Activated T-helper 1 cell treated with Interleukin-2 at 50 U/mL for 16 hours (primary cell): ENCODE measurements around the gene RASGEF1C.

ENCODE experiments used
- DNase-seq: peaks from one replicate; pipeline ENCODE4 v3.0.0-alpha.2; 2020; ENCODE audit warnings: low read depth

The RASGEF1C gene

DNA sequence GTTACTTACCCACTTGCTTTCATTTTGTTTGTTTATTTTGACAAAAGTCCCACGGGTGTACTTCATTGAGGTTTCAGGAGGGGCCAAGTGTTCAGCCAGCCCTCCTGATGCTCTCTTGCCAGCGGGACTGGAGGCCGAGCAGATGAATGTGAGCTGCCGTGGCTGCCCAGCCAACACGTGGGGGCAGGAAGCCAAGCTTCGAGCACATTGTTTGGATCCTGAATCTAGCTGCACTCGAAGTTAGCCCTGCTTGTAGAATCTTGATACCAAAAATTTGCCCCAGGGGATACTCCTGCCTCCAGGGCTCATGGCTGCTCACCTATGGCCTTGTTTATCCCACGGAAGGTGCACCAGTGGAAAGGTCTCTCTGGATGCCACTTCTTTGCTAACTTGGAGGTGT is 49.3 kb downstream of the RASGEF1C start:
- no peak for DNase-seq

DNA sequence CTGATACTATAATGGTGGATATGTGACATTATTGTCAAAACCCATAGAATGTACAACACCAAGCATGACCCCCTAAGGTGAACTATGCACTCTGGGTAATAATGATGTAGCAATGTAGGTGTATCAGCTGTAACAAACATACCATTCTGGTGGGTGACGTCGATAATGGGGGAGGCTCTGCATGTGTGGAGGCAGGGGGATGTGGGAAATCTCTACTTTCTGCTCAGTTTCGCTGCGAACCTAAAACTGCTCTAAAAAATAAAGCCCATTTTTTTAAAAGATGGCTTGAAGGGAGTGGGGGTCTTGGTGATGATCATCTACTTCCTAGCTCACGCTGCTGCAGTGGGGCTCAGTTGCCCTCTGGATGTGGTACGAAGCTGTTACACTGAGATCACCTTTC is 51.1 kb downstream of the RASGEF1C start:
- DNase-seq, result no peak

DNA sequence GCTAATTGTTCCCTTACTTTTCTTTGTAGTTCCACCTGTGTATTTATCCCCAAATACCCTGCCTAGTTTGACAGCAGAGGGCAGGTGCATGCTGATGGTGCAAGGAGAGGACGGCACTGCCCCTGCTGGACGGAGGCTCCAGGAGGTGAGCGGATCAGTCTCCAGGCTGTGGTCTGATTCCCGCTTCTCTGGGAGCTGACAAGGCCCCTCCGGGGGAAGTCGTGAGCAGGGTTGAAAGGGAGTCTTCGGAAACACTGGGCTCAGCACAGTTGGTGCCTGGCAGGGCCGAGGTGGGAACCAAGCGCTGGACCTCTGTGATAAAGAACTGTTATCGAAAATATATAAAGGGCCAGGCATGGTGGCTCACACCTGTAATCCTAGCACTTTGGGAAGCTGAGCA is 52.9 kb downstream of the RASGEF1C start:
- DNase-seq, result no peak

DNA sequence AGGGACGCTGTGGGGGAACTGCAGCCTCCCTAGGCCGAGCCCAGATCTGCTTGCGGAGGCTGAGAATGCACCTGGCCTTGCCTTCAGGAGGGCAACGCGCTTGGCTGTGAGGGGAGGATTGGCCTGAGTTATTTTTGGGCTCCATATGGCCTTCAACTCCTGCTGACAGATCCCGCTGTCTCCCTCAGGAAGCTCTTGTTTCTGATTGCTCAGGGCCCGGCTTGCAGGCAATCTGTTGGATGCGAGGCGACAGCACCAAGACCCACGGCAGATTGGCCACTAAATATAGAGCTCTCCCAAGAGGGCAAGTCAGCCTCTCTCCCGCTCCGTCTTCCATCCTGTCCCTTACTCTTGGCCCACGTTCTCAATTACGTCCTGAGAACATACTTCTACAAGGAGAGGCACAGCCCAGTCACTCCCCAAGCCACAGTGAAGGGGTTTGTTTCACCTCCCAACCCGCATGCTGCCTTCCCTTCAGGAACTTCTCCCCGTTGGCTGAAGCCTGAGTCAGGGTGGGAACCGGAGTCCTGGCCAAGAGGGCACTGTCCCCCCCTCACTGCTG is 53.6 kb downstream of the RASGEF1C start:
- no peak for DNase-seq

DNA sequence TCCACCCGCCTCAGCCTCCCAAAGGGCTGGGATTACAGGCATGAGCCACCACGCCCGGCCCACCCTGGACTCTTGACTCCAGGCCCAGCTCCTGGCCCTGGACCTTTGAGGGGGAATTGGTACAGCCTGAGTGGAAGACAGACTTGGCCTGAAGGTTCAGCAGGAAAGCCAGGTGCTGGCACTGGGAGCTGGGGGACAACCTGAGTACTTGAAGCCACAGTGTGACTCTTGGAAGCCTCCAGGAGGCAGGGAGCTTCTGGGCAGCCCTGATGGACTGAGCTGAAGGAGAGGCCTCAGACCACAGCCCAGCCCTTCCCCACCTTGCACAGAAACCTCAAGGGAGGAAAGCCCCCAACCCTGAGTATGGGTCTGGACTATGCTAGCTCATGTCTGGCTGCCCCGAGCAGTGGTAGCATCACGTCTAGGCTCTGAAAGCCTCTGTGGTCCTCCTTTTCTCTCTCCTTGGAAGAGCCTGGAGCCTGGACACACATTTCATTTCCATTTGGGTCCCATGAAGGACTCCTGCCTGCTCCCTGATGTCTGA is 54.1 kb downstream of the RASGEF1C start:
- DNase-seq, result no peak

DNA sequence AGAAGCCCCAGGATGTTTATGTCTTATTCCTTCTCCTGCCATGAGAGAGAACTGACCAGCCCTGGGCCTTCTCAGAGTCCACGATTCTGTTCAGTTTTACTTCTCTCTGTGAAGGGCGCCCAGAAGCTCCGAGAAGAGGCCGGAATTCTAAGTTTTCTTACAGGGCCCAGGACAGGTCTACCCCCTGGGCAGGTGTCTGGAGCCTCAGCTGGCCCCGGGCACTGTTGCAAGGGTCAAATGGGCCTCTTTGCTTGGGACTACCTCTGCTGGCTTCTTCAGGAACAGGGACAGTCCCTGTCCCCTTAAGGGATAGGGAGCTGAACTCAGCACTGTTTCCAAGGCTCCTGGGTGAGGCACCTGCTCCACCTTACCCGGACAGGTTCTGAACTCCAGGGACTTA is 55.0 kb downstream of the RASGEF1C start:
- DNase-seq, result no peak

DNA sequence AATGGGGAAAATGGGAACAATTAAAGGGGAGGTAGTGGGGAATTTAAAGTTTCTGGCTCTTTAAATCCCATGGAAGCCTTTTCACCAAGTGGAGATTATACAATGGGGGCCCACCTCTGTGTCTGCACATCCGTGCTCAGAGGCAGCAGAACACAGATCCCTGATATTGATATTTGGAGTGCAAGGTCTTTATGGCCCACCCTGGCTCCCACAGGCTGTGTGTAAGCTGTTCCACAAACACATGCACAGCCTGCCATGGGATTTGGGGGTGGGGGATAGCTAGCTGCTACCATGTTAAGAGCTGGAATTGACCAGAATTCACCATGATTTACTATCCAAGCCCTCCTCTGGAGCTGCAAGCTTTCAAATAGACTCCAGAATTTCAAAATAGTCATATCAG is 55.9 kb downstream of the RASGEF1C start:
- no peak for DNase-seq

DNA sequence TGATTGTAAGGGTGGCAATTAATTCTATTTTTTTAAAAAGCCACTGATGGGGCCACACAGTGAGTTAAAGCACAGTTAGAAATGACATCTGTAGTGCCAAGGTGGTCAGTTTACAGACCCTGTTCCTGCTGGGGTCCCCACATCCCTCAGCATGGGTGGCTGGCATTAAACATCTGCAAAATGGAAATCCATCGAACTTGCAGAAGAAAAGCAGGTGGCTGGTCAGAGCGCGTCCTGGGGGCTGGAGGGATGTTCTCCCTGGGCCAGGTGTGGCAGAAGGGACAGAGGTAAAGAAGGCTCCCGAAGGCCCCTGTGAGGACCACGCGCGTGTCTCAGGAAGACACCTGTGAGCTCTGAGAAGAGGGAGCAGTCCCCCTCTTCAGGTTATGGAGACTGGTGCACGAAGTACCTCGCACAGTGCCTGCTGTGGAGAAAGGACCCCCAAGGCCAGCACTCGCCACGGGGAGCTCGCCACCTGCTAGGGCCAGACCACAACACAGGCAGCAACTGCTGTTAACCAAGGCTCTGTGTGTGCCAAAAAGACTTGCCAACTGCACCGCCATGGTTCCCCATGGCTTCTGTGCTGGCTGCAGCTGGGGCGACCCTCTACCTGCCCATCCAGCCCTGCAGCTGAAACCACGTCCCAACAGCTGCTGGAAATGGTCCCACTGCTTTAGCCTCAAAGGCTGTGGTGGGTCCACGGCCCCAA is 65.2 kb downstream of the RASGEF1C start:
- no peak for DNase-seq

DNA sequence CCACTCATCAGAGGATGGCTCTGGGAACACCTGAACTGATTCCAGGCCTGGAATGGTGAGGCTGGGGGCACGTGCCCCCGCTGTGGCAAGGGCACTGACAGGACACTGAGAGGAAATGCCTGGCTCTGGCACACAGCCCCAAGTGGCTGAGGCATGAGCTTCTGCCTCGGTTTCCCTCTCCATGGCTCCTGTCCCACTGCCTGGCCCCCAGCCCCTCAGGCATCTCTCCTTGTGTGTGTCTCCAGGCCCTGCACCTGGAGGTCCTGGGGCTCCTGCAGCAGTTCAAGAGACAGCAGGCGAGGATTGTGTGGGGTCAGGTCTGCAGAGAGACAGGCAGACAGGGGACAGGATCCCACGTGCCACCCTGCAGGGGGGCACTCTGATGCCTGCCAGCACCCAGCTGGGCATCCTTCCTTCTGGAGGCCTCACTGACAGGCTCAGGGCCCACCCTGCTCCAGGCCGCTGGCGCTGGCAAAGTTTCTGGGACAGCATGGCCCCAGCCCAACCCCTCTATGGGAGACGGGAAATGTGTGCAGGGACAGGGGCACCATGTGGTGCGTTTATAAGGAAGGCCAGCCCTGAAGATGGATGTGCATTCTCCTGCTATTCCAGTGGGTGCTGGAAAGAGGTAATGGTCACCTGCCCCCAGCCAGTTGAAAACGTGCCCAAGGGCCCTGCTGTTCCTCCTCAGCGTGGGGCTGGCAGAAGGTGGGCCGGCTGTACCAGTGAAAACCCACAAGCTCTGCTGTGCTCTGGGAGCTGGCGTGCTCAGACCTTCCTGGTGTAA is 66.0 kb downstream of the RASGEF1C start:
- DNase-seq, result no peak

DNA sequence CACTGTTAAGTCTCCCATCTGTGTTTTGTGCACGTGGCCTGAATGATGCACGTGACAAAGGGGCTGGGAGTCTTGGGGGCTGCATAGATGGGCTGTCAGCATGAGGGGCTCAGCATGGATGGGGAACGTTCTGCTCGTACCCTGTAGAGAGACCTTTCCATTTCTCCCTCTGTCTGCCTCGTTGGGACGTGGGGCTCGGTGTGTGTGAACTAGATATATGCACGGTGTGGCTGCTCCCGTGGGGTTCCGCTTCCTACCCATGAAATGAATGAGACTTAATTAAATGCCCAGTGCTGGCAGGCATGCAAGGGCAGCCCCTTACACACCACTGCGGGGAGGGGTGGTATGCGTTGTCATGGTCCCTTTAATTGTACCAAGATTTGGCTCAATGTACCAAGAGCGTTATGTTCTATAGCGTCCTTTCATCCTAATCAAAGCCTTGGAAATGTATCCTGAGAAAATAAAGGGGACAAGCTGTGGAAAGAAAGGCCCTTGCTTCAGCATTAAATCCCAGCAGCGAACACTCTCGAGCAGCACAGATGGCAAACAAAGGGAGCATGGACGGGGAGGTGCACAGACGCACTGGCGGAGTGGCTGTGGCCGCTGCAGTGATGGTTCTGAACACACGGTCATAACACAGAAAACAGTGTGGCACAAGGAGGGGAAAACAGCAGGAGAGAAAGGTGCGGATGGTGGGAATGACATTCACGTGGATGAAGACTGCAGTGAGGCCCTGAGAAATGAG is 66.8 kb downstream of the RASGEF1C start:
- no peak for DNase-seq

DNA sequence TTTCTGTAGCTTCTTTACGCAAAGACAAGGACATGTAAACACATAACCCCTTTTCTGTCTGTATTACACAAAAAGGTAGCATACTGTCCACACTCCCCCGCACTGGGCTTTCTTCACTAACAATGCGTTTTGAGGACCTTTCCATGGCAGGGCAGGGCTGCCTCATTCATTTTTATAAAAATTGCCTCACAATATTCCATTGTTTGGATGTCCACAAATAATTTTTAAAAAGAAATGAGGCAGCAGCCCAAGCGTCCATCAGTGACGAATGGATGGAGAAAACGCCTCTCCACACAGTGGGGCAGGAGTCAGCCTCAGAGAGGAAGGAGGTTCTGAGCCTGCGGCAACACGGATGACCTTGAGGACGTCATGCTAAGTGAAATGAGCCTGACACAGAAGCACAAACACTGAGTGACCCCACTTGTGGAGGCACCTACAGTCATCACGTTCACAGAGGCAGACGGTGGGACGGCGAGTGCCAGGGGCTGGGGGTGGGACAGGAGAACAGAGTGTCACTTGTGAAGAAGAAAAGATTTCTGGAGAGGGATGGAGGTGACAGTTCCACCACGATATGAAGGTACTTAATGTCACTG is 67.8 kb downstream of the RASGEF1C start:
- DNase-seq, result no peak

DNA sequence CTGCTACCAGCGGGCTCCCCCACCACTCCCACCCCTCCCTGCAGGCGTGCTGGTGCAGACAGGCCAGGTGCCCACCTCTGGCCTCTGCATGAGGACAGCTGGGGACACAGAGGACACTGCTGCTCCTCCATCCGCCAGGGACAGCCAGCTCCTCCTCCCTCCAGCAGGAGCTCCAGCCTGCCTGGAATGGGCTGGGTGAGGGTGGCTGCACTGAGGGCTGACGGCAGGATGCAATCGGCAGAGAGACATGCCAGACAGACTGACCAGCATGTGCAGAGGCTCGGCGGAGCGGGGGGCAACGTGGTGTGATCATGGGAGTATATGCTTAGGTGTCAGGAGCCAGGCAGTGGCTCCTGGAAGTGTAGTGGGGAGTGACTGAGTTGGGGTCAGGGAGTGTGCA is 68.4 kb downstream of the RASGEF1C start:
- no peak for DNase-seq

DNA sequence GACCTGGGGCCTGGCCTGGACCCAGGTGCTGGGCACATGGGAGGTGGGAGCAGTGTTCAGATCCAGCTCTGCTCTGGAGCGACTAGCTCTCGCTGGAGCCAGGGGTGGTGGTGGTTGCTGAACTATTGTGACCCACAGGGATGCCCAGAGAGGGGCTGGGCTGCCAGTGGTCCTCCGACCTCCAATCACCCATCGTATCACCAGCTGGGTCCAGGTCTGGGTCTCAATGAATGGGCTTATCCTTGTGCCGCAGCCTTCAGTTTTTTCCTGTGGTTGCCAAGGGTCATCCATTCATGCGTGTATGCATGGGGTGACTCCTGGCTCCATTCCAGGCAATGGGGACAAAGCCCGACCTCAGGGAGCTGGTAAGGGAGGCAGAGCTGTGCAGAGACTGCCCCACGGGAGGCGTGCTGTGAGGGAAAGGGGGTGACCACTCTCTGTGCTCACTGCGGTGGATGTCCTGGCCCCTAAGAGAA is 68.9 kb downstream of the RASGEF1C start:
- DNase-seq, result no peak

DNA sequence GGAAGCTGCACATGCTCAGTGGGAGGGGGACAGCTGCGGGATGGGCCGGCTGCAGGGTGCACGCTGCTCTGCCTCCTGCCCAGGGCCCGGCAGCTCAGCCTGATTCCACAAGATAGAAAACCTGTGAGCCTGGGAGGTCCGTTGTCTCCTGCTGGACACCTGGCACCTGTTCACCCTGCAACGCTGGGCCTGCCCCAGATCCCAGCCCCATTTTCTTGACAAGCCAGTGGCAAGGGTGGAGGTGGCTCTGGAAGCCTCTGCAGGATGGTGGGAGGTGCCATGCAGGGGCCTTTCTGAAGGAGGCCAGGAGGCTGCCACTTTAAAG is 69.3 kb downstream of the RASGEF1C start:
- DNase-seq, result no peak

DNA sequence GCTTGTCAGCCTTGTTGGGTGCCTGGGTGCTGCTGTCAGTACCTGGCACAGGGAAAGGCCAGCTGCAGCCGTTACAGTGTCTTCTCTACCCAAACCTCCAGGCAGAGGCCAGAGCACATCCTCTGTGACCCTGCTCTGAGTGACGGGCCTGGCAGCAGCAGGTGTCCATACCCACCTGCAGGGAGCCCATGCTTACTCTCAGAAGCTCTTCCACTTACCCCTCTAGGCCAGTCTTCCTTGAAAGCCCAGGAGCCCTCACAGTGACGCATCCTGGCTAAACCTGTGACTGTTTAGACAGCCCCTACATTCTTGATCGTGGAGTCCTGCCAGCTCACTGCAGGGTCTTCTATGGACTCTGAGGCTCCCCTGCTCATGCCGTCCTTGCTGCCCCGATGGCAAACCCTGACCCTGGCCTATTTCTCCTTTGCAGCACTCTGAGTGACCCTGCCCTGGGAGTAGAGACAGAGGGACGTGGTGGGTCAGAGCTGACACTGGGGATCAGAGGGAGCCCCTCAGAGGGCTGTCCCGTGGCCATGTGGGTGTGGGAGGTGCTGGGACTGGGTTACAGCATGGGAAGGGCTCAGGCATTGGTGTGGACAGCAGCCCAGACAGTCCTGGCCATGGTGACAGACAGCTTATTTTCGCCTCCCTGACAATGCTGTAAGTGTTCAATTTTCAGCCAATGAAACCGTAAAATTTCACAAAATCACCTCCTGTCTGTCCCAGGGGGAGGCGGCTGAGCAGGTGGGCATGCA is 69.9 kb downstream of the RASGEF1C start:
- no peak for DNase-seq

DNA sequence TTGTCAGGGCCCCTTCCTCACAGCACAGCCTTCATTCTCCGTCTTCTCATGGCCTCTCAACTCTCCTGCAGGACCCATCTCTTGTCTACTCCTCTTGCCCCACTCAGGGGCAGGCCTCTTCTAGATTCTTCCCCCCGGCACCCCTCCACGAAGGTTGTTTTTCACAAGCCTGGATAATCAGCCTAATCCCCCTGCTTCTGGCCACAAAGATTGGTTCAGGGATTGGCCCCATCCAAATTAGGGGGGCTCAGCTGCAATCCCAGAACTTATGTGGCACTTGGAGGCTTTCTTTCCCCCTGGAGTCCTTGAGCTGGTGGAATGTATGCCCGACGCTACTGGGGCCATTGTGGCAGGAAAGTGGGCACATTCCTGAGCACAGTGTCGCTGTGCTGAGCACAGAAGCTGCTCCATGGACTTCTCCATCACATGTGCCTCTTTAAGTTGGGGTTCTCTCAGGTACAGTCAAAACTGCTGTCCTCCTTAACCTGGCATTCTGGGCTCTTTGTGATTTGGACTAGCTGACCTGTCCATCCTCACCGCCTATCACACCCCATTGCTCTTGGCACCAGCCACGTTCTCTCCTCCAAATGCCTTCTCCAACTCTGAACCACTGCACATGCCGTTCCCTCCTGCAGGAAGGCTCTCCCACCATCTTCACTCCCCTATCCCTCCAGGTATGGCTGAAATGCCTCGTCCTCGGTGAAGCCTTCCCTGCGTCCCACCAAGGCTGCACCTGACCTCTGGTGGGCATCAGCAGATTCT is 70.6 kb downstream of the RASGEF1C start:
- DNase-seq, result no peak

DNA sequence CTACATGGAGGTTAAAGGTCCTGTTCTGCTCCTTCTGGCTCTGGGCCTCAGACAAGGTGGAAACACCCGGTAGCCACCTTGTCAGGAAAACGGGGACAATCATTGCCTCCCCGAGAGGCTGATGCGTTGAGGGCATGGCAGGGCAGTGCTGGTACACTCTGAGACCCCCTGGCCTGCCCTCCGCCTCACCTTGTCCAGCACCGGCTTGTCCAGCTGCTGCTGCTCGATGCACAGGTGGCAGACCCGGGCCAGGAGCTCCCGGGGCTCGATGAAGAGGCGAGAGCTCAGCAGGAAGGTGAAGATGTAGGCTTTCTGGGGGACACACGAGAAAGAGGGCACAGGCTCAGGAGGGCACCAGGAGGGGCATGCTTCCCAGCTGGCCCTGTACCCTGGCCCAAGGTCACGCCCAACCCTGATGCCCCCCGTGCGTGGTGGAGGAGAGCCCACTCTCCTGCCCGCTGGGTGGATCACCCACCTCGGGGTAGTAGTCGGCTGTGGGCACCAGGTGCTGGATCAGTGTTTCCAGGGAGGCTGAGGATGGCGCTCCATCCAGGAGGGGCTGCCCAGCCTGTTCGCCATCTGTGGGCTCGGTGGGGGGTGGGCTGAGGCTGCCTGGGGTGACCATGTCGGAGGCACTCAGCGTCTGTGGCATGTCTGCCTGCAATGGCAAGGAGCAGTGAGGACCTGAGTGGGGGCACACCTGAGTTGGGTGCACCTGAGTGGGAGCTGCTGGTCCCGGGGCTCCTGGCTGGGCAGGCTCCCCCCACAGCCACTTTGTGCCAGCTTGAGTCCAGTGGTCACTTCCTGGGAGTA is 71.4 kb downstream of the RASGEF1C start:
- DNase-seq, result no peak

DNA sequence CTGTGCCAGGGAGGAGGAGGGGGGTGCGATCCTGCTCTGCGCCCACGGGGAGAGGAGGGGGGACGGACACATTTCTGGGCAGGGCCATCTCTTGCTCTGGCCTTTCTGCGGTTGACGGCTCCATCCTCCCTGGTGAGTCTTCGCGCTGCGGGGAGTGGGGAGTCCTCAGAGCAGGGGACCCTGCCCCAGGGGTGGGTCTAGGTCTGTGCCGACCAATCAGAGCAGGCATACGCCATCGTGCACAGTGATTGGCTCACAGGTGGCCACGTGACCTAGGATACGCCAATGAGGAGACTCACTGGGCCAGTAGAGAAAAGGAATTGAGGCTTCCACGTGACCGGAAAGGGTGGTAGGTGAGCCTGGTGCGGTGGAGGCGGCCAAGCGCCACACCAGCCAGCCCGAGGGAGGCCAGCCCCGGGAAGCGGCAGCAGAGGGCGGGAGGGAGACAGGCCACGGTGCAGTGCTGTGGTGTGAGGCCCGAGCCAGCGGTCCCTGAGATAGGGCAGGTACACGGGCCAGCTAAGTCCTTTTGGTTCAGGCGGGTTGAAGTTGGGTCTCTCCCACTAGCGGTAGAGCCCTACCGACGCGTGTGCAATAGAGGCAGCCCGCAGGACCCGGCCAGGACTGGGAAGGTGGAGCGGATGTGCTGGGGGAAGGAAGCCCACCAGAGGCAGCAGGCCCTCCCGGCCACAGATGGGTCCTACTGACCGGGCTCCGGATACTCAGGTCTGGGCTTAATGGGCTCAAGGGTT is 72.2 kb downstream of the RASGEF1C start:
- no peak for DNase-seq
